Stimulated activated CD8-positive, alpha-beta memory T cell treated with anti-CD3 and anti-CD28 coated beads, Interleukin-2, amount 100 ng/mL, for 1 hour (primary cell): Measurements from ENCODE around the gene KLC1.

ENCODE experiments used
- DNase-seq, 2 donors: peaks; one replicate each; pipeline ENCODE4 v3.0.0-alpha.2; 2020; ENCODE audit warnings: low read depth in 2 of 2

Gene KLC1

DNA sequence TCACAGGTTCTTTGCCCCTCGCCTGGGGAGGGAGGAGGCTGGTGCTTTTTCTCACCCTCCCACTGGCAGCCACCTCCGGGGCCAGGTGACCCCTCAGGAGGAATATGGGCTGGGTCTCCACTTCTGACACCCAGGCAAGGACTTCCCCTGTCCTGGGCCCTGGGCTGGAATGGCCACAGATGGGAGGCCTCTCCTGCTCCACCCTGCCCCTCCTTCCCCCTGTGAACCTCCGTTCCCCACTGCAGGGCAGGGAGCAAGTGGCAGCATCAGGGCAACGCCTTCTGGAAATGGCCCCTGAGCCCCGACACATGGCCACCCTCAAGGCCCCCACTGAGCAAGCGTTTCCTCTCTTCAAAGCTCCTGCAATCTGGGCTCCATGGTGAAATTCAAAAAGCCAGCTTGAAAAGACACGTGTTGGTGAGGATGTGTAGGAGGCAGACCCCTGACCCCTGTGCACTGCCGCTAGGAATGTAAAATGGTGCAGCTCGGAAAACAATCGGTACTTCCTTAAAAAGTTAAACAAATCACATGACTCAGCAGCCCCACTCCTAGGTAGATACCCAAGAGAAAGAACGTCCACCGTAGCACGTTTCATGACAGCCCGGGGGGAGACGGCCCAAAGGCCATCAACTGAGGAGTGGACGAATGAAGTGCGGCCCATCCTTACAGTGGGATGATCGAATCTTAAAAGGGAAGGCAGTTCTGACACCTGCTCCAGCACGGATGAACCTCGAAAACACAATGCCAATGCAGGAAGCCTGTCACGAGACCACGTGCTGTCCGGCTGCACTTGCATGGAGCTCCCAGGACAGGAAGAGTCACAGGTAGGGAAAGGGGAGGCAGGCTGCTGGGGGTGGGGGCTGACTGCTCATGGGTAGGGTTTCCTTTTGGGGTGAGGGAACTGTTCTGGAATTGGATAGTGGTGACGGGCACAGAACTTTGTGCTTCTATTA is 74.7 kb downstream of the KLC1 start:
- no peak for DNase-seq

DNA sequence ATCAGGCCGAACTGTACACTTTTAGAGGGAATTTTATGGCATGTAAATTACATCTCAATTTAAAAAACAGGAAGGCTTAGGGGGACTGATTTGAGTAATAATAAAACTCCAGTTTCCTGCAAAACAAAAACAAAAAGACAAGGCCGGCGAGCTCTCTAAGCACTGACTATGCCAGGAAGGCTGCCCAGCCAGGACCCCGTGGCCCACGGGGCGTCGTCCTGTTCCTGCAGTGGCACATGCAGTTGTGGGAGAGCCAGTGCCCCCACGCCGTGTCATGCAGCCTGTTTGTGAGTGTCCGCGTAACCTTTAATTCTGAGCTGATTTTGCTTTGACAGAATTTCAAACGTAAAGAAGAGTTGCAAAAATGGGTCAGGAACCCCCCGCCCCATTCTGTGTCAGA is 75.7 kb downstream of the KLC1 start:
- no peak for DNase-seq

- DNase-seq, result no peak
Measured at GRCh38 chr14:103705118-103705503, 76.1 kb downstream of the KLC1 start.

DNA sequence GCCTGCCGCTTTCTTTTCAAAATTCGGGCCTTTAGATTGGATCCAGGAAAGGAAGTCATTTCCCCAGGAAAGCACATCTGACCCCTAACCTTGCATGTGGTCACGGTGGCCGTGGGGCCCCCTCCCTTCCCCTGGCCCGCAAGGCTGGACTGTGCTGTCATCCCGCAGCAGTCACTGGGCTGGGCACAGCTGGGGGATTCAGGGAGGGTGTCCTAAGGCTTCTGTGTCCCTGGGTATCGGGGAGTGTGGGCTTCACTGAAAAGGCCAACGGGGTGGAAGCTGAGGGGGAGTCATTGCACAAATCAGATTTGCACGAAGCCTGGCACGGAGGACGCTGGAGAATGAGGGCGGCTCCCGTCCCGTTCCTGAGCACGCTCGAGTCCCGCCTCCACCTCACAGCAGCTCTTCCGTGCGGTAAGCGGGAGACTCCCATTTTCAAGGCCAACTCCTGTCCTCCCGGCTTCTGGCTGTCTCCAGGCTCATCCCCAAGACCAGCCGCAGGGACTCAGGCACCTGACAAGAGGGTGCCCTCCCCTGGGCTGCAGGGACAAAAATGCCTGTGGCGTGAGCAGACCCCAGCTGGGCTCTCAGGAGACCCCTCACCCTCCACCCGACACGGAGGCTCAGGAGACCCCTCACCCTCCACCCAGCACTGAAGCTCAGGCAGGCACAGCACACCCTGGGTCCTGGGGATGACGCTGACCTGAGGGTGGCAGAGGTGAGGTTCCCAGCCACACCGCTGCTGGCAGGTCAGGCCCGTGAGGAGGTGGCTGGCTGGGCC is 76.7 kb downstream of the KLC1 start:
- DNase-seq, result no peak

GRCh38 chr14:103706551-103707328 is 77.7 kb downstream of the KLC1 start:
- DNase-seq, result no peak

- no peak for DNase-seq
Measured at GRCh38 chr14:103707329-103708263, 78.6 kb downstream of the KLC1 start.

GRCh38 chr14:103708750-103709187 is 79.8 kb downstream of the KLC1 start:
- DNase-seq, result no peak

- DNase-seq, result no peak
Measured at GRCh38 chr14:103709814-103710213, 80.8 kb downstream of the KLC1 start.

GRCh38 chr14:103710771-103711377 is 81.9 kb downstream of the KLC1 start:
- DNase-seq, result no peak

DNA sequence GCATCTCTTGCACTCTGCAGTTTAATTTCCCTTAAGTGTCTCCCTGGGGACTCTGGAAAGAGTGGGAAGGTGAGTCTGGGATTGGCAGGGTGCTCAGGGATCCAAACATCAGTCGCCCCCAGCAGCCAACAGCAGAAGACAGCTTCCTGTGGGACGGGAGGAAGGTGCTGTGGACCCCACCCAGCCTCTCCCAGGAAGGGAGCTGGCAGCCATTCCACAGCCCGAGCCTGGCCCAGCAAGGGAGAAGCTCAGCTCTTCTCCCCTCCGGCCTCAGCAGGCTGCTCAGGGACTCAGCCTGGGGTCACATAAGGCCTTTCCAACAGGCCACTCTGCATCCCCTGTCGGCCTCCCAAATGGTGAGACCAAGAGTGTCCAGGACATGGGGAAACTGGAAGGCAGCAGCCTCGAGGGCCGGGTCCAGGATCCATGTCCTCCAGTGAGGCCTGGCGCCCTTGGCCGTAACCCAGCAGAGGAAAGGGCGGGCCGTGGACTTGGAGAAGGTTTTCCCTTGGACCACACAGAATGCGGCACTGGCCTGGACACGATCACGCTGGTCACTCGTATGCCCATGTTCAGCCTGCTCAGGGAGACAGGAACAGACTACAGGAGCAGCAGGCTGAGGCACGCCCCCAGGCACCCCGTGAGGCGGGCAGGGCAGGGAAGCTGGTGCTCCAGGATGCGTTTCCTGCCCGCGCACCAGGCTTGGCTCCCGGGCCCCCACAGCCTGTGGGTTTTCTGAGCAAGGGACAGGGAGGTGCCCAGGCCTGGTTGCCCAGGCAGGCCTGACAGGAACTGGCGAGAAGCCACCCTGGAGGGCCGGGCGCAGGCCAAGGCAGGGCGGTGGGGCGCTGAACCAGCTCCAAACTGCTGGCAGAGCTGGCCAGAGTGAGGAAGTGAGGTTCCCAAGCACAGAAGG is 82.8 kb downstream of the KLC1 start:
- DNase-seq, result no peak

DNA sequence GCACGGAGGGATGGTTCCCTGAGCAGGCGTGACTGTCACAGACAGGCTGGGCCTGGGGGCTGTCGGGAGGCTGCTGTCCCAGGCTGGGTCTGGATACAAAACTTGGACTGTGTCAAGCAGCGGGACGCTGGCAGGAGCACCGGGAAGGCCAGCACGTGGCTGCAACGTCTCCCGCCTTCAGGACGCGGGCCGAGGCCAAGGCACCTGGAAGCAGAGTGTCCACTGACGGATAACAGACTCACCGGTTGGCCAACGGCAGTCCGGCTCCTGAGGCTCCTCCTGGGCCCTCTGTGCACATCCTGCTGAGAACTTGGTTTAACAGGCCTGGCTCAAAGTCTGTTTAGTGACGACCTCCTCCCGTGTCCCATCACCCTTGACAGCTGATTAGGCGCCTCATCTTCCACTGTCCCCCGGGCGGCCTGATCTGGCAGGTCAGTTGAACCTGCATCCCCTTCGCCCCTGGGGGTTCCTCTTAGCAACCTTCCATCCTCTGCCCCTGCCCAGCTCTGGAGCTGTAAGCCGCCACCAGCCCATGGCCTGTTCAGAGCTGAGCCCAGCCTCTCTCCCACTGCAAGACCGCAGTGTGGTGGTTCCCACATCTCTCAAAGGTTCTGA is 83.7 kb downstream of the KLC1 start:
- DNase-seq, result no peak

DNA sequence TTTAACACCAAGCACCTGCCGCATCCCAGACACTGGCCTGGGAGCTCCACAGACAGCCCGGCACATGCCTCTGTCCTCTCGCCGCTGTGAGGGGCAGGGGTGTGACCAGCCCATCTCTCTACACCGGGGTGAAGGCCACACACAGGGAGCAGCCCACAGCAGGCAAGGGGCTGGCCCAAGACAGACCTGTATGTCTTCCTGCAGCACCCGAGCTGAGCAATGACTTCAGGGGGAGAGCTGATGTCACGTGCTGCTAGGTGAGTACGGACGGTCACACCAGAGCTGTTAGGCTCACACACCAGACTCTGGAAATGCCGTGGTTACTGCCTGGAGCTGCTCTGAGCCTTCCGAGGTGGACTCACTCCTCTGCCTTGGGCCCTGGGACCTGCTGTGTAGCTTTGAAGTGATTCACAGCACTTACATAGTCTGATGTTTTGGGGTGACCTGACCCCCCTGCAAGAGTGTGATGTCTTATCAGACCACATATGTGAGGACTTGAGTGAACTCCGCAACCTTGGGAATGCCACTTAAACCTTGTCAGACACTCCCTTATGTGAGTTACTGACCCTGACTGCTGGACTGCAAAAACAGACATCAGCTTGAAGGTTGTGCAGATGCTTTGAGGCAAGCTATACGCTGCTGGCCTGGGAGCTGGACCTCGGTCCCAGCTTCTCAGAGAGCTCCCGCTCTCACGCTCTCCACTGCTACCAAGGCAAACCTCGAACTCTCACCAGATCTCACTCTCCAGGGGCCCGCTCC is 84.5 kb downstream of the KLC1 start:
- no peak for DNase-seq

DNA sequence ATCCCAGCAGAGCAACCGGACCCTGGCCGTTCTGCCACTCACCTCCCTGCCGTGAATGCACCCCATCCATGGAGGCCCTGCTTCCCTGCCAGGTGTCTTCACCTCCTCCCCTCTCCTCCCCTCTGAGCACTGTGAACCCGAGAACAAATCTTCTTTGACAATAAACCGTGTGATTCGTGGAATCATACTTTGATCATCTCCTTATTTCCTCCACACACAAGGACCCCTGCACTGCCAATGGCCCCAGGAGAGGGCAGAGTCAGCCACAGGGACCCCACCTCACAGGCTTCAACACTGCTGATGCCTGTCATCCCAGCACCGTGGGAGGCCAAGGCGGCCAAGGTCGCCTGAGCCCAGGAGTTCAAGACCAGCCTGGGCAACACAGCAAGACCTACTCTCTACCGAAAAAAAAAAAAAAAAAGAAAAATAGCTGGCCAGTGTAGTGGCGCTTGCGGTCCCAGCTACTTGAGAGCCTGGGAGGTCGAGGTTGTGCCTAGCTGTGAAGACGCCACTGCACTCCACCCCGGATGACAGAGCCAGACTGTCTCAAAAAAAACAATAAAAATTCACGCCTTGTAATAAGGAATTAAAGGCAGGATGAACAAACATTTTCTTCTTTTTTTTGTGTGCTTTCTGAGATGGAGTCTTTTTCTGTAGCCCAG is 85.2 kb downstream of the KLC1 start:
- DNase-seq, result no peak

GRCh38 chr14:103715052-103716000 is 86.3 kb downstream of the KLC1 start, which contains the start of the genes XRCC3 and ZFYVE21:
Gene XRCC3 (minus strand): TSS chr14:103715451. CDS start chr14:103711087, 4,364 bp downstream.
Gene ZFYVE21 (plus strand): TSS chr14:103715810. CDS start chr14:103715842, 32 bp downstream.
- DNase-seq, result peak; percentile 99

DNA sequence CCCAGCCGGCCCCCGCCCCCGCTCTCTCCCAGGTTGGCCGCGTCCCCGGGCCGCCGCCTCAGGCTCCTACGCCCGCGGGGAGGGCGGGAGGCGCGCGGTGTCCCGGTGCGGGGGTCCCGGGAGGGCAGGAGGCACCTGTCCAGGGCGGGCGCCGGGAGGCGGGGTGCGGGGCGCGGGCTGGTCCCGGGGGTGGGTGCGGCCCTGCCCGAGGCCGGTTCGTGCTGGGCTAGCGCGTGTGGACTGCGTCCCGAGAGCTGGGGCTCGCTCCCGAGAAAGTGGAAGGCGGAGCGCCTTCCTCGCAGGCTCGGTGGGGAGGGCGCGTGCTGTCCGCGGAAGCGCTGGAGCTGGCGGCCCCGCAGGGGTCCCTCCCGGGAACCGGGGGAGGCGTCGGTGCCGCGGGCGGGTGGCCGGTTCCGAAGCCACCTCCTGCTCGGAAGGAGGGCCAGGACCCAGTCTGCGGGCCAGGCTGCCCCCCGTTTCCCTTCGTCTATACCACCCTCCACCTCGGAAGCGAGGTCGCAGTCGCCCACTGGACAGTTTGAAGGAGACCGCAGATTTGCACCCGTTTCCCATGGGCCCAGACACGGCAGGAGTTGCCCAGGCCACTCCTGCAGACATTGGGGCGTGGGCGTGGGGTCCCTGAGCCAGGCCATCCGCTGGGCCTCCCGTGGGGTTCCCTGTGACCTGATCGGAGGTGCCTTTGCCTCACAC is 87.2 kb downstream of the KLC1 start:
- no peak for DNase-seq
